GM12874 (cell line): ENCODE data around the gene RNF208.

Experiments
- CTCF ChIP-seq: IDR thresholded peaks from 2 replicates; pipeline ENCODE4 v1.5.1; 2011; ENCODE audit warnings: low read depth, mild to moderate bottlenecking, control low read depth, low read length, moderate library complexity; ENCODE audit not compliant: insufficient read depth

Gene RNF208

DNA sequence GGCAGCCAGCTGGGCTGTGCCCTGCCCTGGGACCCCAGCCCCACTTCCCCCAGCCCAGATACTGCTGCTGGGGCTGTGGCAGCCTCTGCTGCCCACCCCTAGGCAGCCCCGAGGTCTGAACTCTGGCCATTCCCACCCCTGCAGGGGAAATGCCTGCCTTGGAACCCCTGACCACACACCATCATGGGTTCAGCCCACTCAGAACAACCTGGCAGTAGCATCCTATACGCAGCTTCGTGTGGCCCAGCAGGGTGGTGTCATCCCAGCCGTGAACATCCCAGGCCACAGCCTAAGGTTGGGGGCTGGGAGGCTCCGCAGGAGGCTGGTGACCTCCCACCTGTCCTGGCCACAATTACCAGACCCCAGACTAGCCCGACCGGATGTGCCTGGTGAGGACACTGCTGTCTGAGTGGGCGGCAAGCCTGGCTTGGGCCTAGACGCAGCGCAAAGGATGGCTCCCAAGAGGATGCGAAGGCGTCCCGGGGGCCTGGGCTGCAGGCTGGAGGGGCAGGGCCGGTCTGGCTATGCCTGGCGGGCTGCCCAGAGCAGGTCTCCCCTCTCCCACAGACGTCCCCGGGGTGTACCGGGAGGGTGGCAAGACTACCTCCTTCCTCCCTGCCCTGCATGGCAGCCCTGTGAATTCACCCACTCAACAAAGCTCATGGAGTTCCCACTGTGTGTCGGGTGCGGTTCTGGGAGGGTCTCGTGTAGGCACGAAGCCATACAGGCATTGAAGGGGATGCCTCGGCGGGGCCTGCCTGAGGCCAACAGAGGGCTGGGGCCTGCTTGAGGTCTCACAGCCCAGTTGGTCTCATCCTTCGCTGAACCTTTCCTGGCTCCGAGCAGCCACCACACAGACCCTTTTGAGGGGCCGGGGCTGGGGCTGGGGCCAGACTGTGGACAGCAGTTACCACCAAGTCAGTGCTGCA lies 7.2 kb upstream of the RNF208 start:
- no peak for TF ChIP-seq CTCF

- 0 out of 2 replicates have a peak, but pooled peaks have one; percentile 1 for TF ChIP-seq CTCF
Observed at GRCh38 chr9:137228506-137228967, 6.5 kb upstream of the RNF208 start.

DNA sequence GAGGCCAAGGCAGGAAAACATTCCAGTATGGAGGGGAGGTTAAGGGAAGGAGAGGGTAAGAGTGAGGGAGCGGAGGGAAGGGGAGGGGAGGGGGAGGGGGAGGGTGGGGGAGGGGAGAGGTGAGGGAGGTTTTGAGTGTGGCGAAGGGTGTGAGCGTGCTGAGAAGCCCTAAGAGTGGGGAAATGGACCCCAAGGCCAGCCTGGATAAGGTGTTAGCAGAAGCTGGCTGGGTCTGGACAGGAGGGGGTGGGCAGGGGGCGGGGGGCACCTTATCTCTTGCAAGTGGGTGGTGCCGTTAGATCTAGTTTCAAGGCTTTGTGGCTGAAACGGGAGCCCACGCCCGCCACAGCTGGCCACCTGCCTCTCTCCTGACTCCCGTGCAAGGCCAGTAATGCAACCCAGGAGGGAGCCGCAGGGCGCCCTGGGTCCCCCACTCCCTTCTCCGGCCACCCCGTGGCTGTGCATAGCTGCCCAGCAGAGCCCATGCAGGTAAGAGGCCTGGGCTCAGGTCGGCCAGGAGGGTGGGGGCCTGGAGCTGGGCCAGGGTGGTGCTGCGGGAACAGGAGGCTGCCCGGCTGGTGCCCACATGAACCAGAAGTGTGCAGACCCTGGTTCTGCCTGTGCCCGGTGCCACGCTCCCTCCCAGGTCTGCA lies 5.9 kb upstream of the RNF208 start:
- TF ChIP-seq CTCF, result no peak

DNA sequence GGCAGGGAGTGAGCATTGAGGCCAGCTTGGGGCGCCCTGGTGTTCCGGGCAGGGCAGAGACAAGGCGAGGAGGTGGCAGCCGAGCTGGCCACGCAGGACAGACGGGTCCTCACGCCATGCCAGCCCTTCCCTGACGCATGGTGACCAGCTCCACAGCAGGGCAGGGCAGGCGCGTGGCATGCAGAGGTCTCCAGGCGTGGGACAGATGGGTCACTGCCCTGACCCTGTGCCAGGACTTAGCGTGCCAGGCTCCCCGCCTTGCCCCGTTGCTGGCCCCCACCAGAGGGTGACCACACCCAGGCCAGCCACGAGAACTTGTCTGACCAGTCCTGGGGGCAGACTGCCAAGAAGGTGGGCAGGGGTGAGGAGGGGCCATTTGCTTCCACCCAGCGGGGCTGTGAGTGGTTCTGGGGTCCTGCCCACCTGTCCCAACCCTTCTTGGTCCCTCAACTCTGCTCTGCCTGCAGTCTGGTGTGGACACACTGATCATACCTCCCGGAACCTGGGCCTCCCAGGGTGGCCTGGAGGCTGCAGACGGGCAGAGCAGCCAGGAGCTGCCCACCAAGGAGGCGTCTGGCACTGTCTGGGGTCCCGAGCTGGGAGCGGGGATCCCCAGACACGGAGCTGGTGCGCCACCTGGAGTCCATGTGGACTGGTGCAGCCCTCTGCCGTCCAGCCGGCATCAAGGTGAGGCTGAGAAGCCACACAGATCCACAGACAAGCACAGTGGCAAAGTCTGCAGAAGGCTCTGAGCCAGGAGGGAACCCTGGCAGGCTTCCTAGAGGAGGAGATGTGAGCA lies 5.2 kb upstream of the RNF208 start, which contains the start of gene RNF224:
Gene RNF224 (plus strand): TSS at position 449 of the 799 bp plus-strand sequence. CDS start 834 bp downstream, outside the sequence.
- peak; percentile 93 for TF ChIP-seq CTCF

DNA sequence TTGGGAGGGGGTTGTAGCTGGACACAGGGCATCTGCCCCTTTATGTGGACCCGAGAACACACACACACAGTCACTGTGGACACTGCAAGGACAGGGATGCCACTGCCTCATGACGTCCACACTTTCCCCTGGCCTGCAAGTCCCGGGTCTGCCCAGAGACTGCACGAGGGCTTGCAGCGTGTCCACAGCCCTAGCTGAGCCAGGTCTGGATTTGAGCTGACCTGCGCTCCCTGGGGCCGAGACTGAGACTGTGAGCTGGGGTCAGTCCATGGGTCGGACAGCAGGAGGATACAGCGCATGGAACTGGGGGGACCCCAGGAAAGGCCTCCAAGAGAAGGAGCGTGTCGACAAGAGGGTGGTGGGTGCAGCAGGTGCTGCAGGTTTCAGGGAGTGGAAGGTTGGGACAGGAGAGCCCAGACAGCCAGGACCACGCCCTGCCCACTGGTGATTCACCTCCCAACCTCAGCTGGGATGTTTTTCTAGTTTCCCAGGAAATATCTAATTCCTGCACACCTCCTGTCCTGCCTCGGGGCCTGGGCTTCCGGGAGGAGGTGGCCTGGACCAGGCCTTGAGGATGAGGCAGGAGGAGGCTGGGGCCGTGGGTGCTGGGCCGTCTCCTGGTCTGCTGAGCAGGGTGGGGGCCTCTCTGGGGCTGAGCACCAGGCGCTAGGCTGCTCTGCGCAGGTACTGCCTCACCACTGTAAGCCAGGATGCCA lies 4.5 kb upstream of the RNF208 start:
- no peak for TF ChIP-seq CTCF

- TF ChIP-seq CTCF, result no peak
Observed at GRCh38 chr9:137225699-137226331, 3.8 kb upstream of the RNF208 start.
